HepG2 (cell line): ENCODE results near the gene LAG3.

Experiments
- CREB1 ChIP-seq, 2 experiments: fragments of 450-650 bp in 1 of 2; IDR thresholded peaks; 2 replicates each; pipeline ENCODE4 v1.6.1; 2016 to 2017; ENCODE audit warnings: control low read depth in 1 of 2, mild to moderate bottlenecking in 1 of 2, missing compliant biosample characterization in 1 of 2, missing genetic modification characterization in 1 of 2
- ELF1 ChIP-seq: sonication (generic); formaldehyde crosslinking; IDR thresholded peaks from 2 replicates; pipeline ENCODE4 v1.4.0; 2020; ENCODE audit warnings: missing genetic modification reagents
- EZH2 ChIP-seq: conservative IDR thresholded peaks from 2 replicates; pipeline ENCODE4 v1.6.1; 2012; ENCODE audit warnings: mild to moderate bottlenecking, low read depth, low read length, moderate library complexity
- HOMEZ ChIP-seq: IDR thresholded peaks from 2 replicates; pipeline ENCODE4 v1.6.1; 2016; ENCODE audit warnings: low read depth
- NFYC ChIP-seq: IDR thresholded peaks from 2 replicates; pipeline ENCODE4 v1.6.1; 2016; ENCODE audit warnings: missing genetic modification reagents, missing compliant biosample characterization
- RFX3 ChIP-seq: IDR thresholded peaks from 2 replicates; pipeline ENCODE4 v1.6.1; 2016; ENCODE audit warnings: missing biosample characterization, missing genetic modification reagents
- SMC3 ChIP-seq: IDR thresholded peaks from 2 replicates; pipeline ENCODE4 v1.6.1; 2011; ENCODE audit warnings: low read length, improper control_type of control experiment
- ZNF44 ChIP-seq: sonication (generic); formaldehyde crosslinking; IDR thresholded peaks from 2 replicates; pipeline ENCODE4 v1.5.1; 2020; ENCODE audit warnings: mild to moderate bottlenecking, missing genetic modification reagents
- ZSCAN21 ChIP-seq: sonication (generic); formaldehyde crosslinking; IDR thresholded peaks from 2 replicates; pipeline ENCODE4 v1.8.0; 2022; ENCODE audit warnings: mild to moderate bottlenecking, missing genetic modification reagents, moderate library complexity, borderline replicate concordance

GRCh38 chr12:6818222-6818621, 45.9 kb downstream of the LAG3 start:
- TF ChIP-seq SMC3 (no peak), EZH2 (no peak), ELF1 (no peak), NFYC (no peak), RFX3 (CRISPR knock-in tag) (no peak), HOMEZ (CRISPR knock-in tag) (no peak), CREB1 (IDR thresholded peaks at IDR 0.05) (no peak), CREB1 (CRISPR knock-in tag; IDR thresholded peaks at IDR 0.05) (no peak), ZSCAN21 (CRISPR knock-in tag) (no peak), ZNF44 (no peak)
